ENCODE measurements around the gene SLC16A6.
"Not testable (repeated sequence)": the region's sequence is repeated elsewhere in the genome, so short reads cannot be mapped to it uniquely, and the experiment has no call there.

The SLC16A6 gene

DNA sequence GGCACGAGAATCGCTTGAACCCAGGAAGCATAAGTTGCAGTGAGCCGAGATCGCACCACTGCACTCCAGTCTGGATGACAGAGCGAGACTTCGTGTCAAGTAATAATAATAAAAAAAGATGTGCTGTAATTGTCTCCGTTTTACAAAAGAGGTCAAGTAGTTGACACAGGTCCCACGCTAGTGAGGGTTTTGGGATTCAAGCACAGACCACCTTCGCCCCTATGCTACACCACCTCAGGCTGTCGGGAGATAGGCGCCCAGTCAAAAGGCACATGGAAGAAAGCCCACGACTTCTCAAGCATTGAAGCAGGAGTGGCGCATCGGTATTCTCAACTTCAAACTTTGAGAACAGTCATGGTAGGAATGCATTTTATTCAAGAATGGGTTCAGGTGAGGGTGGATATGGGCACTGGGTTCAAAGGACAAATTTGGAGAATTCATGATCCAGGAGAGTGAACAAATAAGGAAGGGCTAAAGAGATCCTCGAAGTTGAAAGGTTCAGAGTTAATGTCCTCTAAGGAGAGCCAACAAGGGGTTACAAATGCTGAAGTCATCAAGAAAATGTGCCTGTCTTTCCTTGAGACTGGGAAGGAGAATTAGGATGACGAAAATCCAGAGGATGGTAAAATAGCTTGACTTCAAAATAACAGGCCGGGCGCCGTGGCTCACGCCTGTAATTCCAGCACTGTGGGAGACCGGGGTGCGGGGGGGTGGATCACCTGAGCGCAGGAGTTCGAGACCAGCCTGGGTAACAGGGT lies 44.5 kb downstream of the SLC16A6 start:
- no peak for DNase-seq

DNA sequence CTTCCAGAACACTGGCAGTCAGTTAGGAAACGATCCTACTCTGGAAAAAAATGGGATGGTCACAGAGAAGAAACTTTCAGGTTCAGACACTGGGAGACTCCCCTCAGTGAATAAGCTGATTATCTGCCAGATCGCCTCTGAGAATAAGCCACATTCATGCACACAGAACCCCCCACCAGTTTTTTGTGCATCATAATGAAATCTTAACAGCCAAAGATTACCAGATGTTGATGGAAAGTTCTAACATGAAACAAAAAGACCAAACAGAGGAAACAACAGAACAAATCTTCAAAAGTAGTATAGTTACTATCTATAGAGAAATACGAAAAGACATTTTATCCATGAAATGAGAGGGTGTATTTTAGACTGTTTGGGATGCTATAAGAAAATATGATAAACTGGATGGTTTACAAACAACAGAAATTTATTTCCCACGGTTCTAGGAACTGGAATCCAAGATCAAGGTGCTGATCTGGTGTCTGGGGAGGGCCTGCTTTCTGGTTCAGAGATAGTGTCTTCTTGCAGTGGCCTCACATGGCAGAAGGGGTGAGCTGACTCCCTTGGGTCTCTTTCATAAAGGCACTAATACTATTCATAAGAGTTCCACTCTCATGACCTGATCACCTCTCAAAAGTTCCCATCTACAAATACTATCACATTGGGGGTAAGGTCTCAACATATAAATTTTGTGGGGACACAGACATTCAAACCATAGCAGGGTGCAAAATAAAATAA lies 51.1 kb downstream of the SLC16A6 start:
- no peak for DNase-seq

DNA sequence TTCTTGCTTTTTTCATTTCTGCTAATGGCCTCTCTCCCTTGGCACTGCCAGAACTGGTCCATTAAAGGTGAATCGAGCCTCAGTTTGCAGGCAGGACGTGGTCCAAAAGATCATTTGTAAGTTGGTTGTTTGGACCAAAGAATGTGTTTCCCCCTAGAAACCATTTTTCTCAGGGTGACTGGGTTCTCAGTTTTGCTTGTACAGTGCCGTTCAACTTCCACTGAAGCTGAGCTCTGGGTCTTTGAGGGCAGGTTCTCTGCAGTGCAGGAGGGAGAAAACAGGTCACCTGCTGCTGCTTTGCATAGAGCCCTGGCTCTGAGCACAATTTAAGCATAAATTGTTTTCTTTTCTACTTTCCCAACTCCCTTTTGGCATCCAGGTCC lies 52.1 kb downstream of the SLC16A6 start:
- DNase-seq, result no peak

DNA sequence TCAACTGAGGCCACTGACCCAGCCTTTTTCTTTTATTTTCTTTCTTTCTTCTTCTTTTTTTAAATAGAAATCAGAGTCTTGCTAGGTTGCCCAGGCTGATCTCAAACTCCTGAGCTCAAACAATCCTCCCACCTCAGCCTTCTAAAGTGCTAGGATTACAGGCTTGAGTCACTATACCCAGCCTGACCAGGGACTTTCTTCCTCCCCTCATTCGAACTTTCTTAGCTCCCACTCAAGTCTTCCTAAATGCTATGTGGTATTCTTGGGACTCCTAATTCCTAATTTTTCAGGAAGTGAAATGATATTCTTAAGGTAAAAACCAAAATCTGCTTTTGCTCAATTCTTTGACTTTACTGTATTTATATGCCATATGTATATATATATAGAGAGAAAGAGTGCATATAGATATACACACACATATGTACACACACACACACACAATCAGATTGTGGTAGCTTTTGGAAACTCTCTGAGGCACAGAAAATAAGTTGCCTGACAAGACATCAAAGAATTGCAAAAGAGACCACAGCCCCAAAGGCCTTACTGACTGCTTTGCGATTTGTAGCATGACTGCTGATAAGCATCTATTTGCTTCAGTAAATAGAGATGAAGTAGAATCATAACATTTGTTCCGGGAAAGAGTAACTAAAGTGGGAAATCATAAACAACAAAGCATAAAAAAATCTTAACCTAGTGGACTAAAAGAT lies 52.6 kb downstream of the SLC16A6 start:
- no peak for DNase-seq

DNA sequence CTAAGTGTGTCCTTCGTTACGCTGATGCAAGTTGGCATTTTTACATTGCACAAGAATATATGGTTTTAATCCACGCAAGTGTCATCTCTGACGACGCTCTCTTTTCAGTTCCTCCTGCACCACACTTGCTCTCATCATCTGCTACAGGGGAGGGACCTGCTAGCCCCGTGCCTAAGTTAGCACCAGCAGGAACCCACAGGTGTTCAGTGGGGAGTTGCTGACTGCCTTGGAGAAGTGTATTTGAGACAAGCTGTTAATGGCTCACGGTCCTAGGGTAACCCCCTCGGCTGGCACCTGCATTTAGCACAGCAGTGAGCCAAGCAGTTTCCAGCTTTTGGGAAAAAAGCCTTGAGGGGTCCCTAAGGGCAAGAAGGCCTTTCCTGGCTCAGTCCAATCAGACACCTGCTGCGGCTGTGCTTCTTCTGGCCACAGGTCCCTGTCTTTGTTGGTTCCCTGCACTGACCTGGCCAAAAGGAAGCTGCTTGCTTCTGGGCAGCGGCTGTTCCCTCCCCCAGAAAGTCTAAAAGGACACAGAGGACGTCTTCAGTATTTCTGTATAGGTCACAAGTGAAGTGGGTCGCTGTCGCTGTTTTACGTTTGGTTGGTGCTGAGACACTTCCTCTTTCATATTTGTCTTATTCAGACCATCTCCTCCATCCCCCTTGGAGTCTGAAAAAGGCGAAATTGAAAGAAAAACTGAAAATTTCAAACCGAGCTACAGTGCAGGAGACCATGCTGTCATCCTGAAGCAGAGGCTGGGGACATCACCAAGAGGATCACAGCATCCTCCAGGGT lies 53.4 kb downstream of the SLC16A6 start:
- not testable (repeated sequence) for DNase-seq

DNA sequence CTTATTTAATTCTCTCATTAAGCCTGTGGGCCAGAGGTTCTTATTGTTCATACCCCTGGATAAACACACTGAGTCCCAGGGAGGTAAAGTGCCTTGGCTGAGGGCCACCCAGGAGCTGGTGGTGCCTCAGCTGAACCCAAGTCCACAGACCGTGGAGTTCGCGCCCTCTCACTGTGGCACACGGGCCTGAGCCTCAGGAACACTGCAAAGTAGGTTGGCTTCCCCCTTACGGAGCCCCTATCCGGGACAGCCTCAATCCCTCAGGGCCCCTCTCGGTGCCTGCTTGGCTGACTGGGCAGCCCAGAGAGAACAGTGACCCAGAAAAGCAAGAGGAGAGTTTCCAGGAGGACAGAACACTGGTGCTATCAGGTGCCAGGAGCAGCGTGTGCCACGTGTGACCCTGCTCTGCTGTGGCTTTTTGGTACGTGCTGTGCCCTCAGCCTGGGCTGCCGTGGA lies 55.6 kb downstream of the SLC16A6 start:
- not testable (repeated sequence) for DNase-seq

DNA sequence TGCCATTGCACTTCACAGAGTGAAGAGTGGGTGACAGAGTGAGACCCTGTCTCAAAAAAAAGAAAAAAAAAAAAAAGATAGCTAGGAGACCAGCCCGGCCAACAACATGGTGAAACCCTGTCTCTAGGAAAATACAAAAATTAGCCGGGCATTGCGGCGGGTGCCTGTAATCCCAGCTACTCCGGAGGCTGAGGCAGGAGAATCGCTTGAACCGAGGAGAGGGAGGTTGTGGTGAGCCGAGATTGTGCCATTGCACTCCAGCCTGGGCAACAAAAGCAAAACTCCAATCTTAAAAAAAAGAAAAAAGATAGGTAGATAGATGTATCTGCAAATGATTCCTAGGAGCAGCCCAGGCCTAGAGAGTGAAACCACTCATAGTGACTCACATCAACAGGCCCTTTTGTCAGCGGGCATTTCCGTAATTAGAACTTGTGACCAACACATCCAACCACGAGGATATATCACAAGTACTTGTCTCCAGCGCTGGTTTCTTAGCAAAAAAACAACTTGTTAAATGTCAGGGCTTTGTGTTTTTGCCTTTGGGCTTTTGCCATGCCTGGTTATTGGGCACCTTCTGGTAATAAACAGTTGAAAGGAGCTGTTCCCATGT lies 56.1 kb downstream of the SLC16A6 start:
- DNase-seq, result not testable (repeated sequence)

DNA sequence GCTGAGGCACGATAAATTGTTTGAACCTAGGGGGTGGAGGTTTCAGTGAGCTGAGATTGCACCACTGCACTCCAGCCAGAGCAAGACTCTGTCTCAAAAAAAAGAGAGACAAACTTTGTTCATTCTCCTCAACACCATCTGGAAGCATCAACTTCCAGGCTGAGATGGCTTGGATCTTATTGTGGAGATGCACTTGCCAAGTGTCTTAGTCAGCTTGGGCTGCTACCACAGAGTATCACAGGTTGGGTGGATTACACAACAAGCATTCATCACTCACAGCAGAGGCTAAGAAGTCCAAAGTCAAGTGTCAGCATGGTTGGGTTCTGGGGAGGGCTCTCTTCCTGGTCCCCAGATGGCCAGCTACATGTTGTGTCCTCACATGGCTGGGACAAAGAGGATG lies 58.2 kb downstream of the SLC16A6 start:
- DNase-seq, result not testable (repeated sequence)

DNA sequence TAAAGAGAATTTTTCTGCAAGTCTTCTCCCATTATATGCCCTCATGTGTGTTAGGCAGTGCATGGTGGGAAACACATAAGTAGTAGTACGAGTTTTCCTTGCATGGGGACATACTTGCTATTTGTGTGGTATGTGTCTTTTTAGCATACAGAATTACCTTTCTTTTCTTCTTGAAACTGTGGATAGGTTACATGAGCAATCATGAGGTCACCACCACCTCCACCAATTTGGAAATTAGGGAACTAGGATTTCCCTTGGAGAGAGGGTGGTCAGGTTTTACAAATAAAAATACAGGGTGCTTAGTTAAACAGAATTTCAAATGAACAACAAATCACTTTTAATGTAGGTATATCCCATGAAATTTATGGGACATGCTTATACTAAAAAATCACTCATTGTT lies 59.4 kb downstream of the SLC16A6 start:
- no peak for DNase-seq

DNA sequence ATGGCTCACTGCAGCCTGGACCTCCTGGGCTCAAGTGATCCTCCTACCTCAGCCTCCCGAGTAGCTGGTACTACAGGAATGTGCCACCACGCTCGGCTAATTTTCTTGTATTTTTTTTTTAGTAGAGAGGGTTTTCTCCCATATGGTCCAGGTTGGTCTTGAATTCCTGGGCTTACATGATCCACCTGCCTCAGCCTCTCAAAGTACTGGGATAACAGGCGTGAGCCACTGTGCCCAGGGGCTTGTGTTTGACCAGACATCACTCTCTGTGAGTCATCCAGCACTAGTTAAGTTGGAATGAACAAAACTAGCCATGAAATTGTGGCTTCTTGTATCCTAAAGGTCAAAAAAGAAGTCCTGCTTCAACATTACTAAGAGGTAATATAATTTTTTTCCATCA lies 59.8 kb downstream of the SLC16A6 start:
- DNase-seq, result not testable (repeated sequence)

DNA sequence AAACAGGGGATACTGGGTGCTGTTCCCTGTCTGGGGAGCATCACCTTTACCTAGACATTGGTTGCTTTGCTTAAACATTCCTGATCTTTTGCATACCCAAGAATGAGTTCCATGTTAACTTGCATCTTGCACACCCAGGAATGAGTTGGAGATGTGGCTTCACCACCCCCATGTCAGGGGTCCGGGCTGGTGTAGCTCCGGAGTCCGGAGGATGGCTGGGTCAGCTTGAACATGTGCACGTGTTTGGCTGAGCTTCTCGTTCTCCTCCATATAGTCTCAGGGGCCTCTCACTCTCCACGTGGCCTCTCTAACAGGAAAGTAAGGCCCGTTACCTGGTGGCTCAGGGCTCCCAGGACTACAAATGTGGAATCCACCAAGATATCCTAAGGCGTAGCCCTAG lies 61.3 kb downstream of the SLC16A6 start:
- DNase-seq, result no peak

DNA sequence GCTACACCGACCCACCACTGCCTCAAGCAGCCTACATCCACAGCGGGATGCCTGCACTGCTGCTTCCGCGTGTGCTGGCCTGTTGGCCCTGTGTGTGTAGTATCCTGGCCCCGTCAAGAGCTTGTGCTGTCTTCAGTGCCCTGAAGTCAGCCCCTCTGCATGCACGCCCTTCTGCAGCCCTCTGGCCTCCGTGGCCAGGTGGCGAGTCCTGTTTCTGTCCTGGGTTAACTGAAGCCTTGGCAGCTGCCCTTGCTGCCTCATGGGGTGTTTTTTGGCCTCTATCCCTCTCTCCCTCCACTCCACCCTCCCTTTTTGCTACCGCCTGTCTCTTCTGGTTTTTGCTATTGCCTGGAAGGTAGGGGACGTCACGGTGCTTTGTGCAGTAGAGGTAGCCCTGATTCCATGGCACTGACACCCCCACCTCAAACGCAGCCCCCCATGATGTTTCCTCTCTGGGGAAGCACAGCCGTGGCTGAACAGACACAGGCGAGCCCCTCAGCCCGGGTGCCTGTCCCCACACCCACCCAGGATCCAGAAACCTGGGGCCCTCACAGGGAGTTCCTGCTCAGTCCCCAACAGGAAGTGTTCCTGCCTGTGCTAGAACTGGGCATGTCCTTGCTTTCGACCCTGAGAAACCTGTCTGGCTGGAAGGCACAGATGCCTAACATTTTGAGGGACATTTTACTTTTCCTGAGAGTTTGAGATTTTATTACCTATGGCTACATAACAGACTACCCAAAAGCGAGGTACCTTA lies 61.9 kb downstream of the SLC16A6 start:
- DNase-seq, result no peak

DNA sequence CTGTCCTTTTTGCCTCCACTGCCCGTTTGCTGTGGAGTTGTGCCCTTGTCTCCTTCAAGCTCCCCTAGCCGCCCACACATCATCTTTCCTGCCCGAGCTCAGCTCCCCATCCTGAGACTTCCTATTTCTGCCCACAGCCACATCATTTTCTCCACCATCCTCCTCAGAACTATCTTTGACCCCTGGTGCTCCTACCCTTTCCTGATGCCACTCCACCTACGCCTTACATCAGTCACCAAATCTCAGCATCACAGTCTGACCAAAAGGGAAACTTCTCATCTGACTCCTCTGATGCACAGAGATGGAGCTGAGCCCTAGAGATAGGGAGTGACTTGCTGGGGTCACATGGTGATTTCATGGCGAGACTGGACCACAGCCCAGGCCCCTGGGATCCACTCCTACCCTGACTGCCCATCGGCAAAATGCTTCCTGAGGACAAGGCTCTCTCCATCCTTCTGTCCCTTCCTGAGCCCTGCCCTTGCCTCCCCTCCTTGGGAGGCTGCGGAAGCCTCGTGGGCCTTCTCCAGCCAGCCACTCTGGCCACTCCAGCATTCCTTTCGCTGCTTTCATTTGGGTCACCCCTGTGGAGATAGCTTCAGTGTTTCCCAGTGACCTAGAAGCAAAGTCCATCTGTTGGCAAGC lies 62.8 kb downstream of the SLC16A6 start:
- not testable (repeated sequence) for DNase-seq

DNA sequence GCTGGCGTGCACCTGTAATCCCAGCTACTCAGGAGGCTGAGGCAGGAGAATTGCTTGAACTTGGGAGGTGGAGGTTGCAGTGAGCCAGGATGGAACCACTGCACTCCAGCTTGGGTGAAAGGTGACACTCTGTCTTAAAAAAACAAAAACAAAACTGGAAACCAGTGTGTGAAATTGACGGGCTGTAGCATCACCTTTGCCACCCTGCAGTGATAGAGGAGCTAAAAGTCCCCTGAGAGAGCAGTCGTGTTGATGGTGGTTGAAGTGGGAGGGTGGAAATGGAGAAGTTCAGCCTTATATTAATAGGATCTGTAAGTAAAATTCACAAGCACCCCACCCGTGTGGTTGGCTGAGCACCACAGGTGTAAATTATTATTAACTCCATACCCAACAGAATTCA lies 65.9 kb downstream of the SLC16A6 start:
- DNase-seq, result not testable (repeated sequence)

DNA sequence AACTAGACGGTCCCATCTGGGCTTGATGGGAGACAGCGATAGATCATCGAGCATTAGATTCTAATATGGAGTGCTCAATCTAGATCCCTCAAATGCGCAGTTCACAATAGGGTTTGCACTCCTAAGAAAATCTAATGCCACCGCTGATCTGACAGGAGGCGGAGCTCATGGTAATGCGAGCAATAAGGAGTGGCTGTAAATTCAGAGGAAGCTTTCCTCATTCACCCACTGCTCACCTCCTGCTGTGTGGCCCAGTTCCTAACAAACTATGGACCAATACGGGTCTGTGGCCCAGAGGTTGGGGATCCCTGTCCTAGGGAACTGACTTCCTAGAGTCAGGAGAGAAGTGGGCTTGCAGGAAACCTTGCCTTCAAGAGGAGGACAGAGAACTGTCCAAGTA lies 68.3 kb downstream of the SLC16A6 start:
- no peak for DNase-seq

DNA sequence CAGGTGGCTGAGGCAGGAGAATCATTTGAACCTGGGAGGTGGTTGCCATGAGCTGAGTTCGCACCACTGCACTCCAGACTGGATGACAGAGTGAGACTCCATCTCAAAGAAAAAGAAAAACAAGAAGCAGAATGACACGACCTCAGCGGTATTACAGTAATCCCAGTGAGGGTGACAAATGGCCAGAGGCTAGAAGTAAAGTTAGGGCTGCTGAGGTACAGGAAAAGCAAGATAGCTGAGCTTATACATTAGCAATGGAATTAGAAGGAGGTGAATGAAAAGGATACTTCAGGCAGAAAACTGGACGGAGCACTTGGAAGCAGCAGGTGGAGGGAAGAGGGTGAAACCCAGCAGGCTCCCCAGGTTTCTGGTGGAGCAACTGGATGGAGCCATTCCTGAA lies 69.1 kb downstream of the SLC16A6 start:
- no peak for DNase-seq

DNA sequence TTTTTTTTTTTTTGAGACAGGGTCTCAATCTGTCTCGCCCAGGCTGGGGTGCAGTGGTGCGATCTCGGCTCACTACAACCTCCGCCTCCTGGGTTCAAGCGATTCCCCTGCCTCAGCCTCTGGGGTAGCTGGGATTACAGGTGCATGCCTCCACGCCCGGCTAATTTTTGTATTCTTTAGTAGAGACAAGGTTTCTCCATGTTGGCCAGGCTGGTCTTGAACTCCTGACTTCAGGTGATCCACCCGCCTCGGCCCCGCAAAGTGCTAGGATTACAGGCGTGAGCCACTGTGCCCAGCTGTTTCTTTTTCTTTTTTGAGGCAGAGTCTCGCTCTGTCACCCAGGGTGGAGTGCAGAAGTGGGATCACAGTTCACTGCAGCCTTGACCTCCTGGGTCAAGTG lies 70.1 kb downstream of the SLC16A6 start:
- DNase-seq, result not testable (repeated sequence)

DNA sequence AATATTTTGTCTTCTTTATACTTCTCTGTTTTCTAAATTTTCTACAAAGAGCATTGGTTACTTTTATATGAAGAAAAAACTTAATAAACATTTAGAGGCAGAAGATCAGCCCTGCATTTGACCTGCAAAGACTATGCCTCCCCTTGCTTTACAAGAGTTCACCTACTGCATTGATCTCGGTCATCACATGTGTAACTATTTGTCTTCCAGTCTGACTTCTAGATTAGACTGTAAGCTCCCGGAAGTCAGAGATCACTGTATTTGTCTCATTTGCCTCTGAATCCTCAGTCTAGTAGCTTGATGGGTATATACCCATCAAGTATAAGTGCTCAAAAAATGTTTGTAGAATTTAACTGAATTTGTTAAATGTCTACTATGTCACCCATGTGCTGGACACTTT lies 70.7 kb downstream of the SLC16A6 start:
- DNase-seq, result not testable (repeated sequence)

DNA sequence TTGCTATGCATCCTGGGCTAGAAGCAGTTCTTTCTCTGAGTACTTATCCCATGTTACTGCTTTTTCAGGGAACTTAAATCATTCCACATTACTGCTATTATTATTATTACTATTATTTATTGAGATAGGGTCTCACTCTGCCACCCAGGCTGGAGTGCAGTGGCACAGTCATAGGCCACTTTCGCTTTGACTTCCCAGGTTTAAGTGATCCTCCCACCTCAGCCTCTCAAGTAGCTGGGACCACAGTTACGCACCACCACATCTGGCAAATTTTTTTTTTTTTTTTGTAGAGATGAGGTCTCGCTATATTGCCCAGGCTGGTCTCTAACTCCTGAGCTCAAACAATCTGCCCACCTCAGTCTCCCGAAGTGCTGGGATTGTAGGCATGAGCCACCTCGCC lies 71.5 kb downstream of the SLC16A6 start:
- not testable (repeated sequence) for DNase-seq

Data from NCI-H1105 treated with DMSO at 0.1 percent for 48 hours (cell line).